GM23338 (cell line): ENCODE measurements around the gene PTPN7. TPM values are rescaled to one million over a fixed set of nuclear protein-coding genes. Genes with fewer than 3 reads are reported as not detected.

Source experiments
- ATAC-seq: fragments of 200-7000 bp; cut with Tn5 transposase; 3 replicates; pipeline ENCODE4 v1.9.1; 2020
- DNase-seq: peaks from one replicate; pipeline ENCODE4 v3.0.0-alpha.2; 2015; ENCODE audit warnings: low spot score
- H2AFZ ChIP-seq: fragments of 200-600 bp; sonication (generic); 2 replicates; pipeline ENCODE4 v1.8.0; 2016; ENCODE audit warnings: antibody characterized with exemption, mild to moderate bottlenecking, moderate library complexity
- H3F3A ChIP-seq: fragments of 200-600 bp; sonication (generic); replicated peaks from 2 replicates; pipeline ENCODE4 v1.8.0; 2017; ENCODE audit warnings: antibody characterized with exemption, mixed run types, low read depth
- H3K27ac ChIP-seq: fragments of 200-600 bp; sonication (generic); 2 replicates; pipeline ENCODE4 v1.6.1; 2016; ENCODE audit warnings: low read depth
- H3K27me3 ChIP-seq: fragments of 200-600 bp; sonication (generic); 2 replicates; pipeline ENCODE4 v1.8.0; 2016; ENCODE audit warnings: mild to moderate bottlenecking, mixed run types, moderate library complexity; ENCODE audit not compliant: insufficient read depth
- H3K36me3 ChIP-seq: fragments of 200-600 bp; sonication (generic); 2 replicates; pipeline ENCODE4 v1.8.0; 2016; ENCODE audit warnings: mild to moderate bottlenecking; ENCODE audit not compliant: insufficient read depth
- H3K4me1 ChIP-seq: fragments of 200-600 bp; sonication (generic); 2 replicates; pipeline ENCODE4 v1.8.0; 2016; ENCODE audit warnings: mild to moderate bottlenecking, moderate library complexity; ENCODE audit not compliant: insufficient read depth
- H3K4me2 ChIP-seq: fragments of 200-600 bp; sonication (generic); 2 replicates; pipeline ENCODE4 v1.7.1; 2017; ENCODE audit warnings: mixed run types
- H3K4me3 ChIP-seq: fragments of 200-600 bp; sonication (generic); 2 replicates; pipeline ENCODE4 v1.6.1; 2016; ENCODE audit warnings: mixed run types
- H3K79me2 ChIP-seq: fragments of 200-600 bp; sonication (generic); replicated peaks from 2 replicates; pipeline ENCODE4 v1.8.0; 2017; ENCODE audit warnings: mild to moderate bottlenecking; ENCODE audit not compliant: insufficient read depth
- H3K9me2 ChIP-seq: fragments of 200-600 bp; sonication (generic); 2 replicates; pipeline ENCODE4 v1.8.0; 2017; ENCODE audit not compliant: insufficient read depth
- H4K20me1 ChIP-seq: fragments of 200-600 bp; sonication (generic); replicated peaks from 2 replicates; pipeline ENCODE4 v1.8.0; 2017; ENCODE audit warnings: mild to moderate bottlenecking; ENCODE audit not compliant: insufficient read depth
- H3K27ac Mint-ChIP-seq: 2 replicates; pipeline ENCODE4 v1.8.0; 2020; ENCODE audit warnings: inconsistent platforms, mild to moderate bottlenecking, moderate library complexity, mixed read lengths
- H3K27me3 Mint-ChIP-seq: 3 replicates; pipeline ENCODE4 v1.8.0; 2022; ENCODE audit warnings: low read depth, mild to moderate bottlenecking, moderate library complexity, mixed read lengths, inconsistent platforms; ENCODE audit not compliant: insufficient read depth, poor library complexity
- H3K36me3 Mint-ChIP-seq: 3 replicates; pipeline ENCODE4 v1.8.0; 2021; ENCODE audit warnings: low read depth, mild to moderate bottlenecking, inconsistent platforms, moderate library complexity, mixed read lengths
- H3K4me1 Mint-ChIP-seq: 3 replicates; pipeline ENCODE4 v1.8.0; 2020; ENCODE audit warnings: mild to moderate bottlenecking, inconsistent platforms, mixed read lengths
- H3K4me3 Mint-ChIP-seq: 3 replicates; pipeline ENCODE4 v1.8.0; 2021; ENCODE audit warnings: moderate library complexity, mild to moderate bottlenecking, inconsistent platforms, mixed read lengths
- H3K9me3 Mint-ChIP-seq: 3 replicates; pipeline ENCODE4 v1.8.0; 2020; ENCODE audit warnings: moderate library complexity, mild to moderate bottlenecking, inconsistent platforms, mixed read lengths
- CREB1 ChIP-seq: fragments of 250-450 bp; sonication (Bioruptor Pico); IDR thresholded peaks from 2 replicates; pipeline ENCODE4 v1.5.0; 2020; ENCODE audit warnings: low read depth, mild to moderate bottlenecking, moderate library complexity
- CTCF ChIP-seq, 2 experiments: fragments of 200-600 bp in 1 of 2; sonication (generic) in 1 of 2; conservative IDR thresholded peaks; 2 replicates each; pipeline versions ENCODE4 v1.5.1 to v1.6.1; 2016 to 2017; ENCODE audit warnings: antibody characterized with exemption in 2 of 2, low read depth in 2 of 2, mild to moderate bottlenecking in 2 of 2, moderate library complexity in 1 of 2
- ETS1 ChIP-seq: IDR thresholded peaks from 2 replicates; pipeline ENCODE4 v1.6.1; 2016; ENCODE audit warnings: antibody characterized with exemption
- EZH2 ChIP-seq: fragments of 200-600 bp; sonication (generic); IDR thresholded peaks from one replicate; pipeline ENCODE4 v1.8.0; 2017; ENCODE audit warnings: antibody characterized with exemption, mild to moderate bottlenecking, low read depth; ENCODE audit not compliant: unreplicated experiment
- JUNB ChIP-seq: IDR thresholded peaks from one replicate; pipeline ENCODE4 v1.6.1; 2016; ENCODE audit warnings: antibody characterized with exemption; ENCODE audit not compliant: unreplicated experiment
- NANOG ChIP-seq: IDR thresholded peaks from 2 replicates; pipeline ENCODE4 v1.6.1; 2016; ENCODE audit warnings: antibody characterized with exemption, borderline replicate concordance
- POLR2AphosphoS5 ChIP-seq: IDR thresholded peaks from 2 replicates; pipeline ENCODE4 v1.6.1; 2016; ENCODE audit warnings: antibody characterized with exemption, low read depth
- REST ChIP-seq: IDR thresholded peaks from one replicate; pipeline ENCODE4 v1.6.1; 2018; ENCODE audit warnings: antibody characterized with exemption; ENCODE audit not compliant: unreplicated experiment
- STAT1 ChIP-seq: IDR thresholded peaks from one replicate; pipeline ENCODE4 v1.6.1; 2016; ENCODE audit warnings: antibody characterized with exemption; ENCODE audit not compliant: unreplicated experiment
- ZNF114 ChIP-seq: fragments of 250-450 bp; sonication (Bioruptor Pico); IDR thresholded peaks from 2 replicates; pipeline ENCODE4 v1.5.0; 2020; ENCODE audit warnings: mild to moderate bottlenecking, moderate library complexity
- ZNF331 ChIP-seq: fragments of 250-450 bp; sonication (Bioruptor Pico); IDR thresholded peaks from 2 replicates; pipeline ENCODE4 v1.5.0; 2020; ENCODE audit warnings: low read depth, mild to moderate bottlenecking, moderate library complexity
- polyA plus RNA-seq: library from polyadenylated mRNA; unstranded; fragments of >200 nt; fragmentation: Nextera tagmentation; extraction: Ambion mirVana; gene quantifications from 2 replicates; pipeline ENCODE4 v1.2.1, GENCODE V29; 2016
- total RNA-seq: library from RNA; depleted of rRNA; stranded (reverse); fragments of >200 nt; shearing (Covaris generic); gene quantifications from 2 replicates; pipeline ENCODE4 v1.2.3, GENCODE V29; 2014

The PTPN7 gene
- total and polyA plus RNA-seq, 2 experiments from 2014 or later, result not detected

GRCh38 chr1:202143768-202144401, 16.5 kb downstream of the PTPN7 start:
- Histone ChIP-seq H3K4me2 (peak overlapping the region; percentile 98), H3K79me2 (peaks cover 49% of the 10 kb centered on the region), H4K20me1 (no peaks in the 10 kb centered on the region; the same call in 1 of the 2 replicates), H3K27ac (no peak overlapping the region), H2AFZ (peak overlapping the region; percentile 81; the same call in 1 of the 2 replicates), H3K27me3 (0 out of 2 replicates have a peak, but pooled peaks cover 7% of the 10 kb centered on the region), H3K4me3 (peak overlapping the region; percentile 93), H3K9me2 (no peaks in the 10 kb centered on the region), H3K36me3 (no peaks in the 10 kb centered on the region), H3K4me1 (peaks cover 15% of the 10 kb centered on the region), H3F3A (0 out of 2 replicates have a peak, but pooled peaks cover 5% of the 10 kb centered on the region)
- peaks cover 9% of the 10 kb centered on the region for H3K27me3 Mint-ChIP-seq
- no peaks in the 10 kb centered on the region for H3K9me3 Mint-ChIP-seq
- peak overlapping the region; percentile 91 for H3K27ac Mint-ChIP-seq
- peak; percentile 79 for ATAC-seq
- DNase-seq, result peak; percentile 73
- TF ChIP-seq ZNF331 (CRISPR knock-in tag), result no peak
- TF ChIP-seq CREB1 (CRISPR knock-in tag), result no peak
- TF ChIP-seq EZH2, result no peak
- TF ChIP-seq NANOG, result no peak
- TF ChIP-seq ETS1, result peak; percentile 61; the same call in 1 of the 2 replicates
- no peak for TF ChIP-seq STAT1
- TF ChIP-seq POLR2AphosphoS5, result peak; percentile 60
- no peaks in the 10 kb centered on the region for H3K36me3 Mint-ChIP-seq
- peak overlapping the region; percentile 92 for H3K4me3 Mint-ChIP-seq
- H3K4me1 Mint-ChIP-seq, result peaks cover 14% of the 10 kb centered on the region

- peaks cover 56% of the 10 kb centered on the region for H3K79me2 ChIP-seq
- H4K20me1 ChIP-seq, result no peaks in the 10 kb centered on the region; the same call in 1 of the 2 replicates
- H3K36me3 ChIP-seq, result no peaks in the 10 kb centered on the region
- no peak for DNase-seq
- H3K4me2 ChIP-seq, result peak overlapping the region; percentile 98
- H3K27ac ChIP-seq, result no peak overlapping the region
- Mint-ChIP-seq H3K9me3 (no peaks in the 10 kb centered on the region), H3K4me1 (peaks cover 20% of the 10 kb centered on the region), H3K27ac (peak overlapping the region; percentile 91), H3K27me3 (peaks cover 9% of the 10 kb centered on the region), H3K4me3 (peak overlapping the region; percentile 92), H3K36me3 (peaks cover 1% of the 10 kb centered on the region; the same call in 1 of the 3 replicates)
- 0 out of 2 replicates have a peak, but pooled peaks cover 5% of the 10 kb centered on the region for H3F3A ChIP-seq
- peaks cover 15% of the 10 kb centered on the region for H3K4me1 ChIP-seq
- ATAC-seq, result peak; percentile 15
- H3K4me3 ChIP-seq, result peak overlapping the region; percentile 93
- no peaks in the 10 kb centered on the region for H3K9me2 ChIP-seq
- peak overlapping the region; percentile 81; the same call in 1 of the 2 replicates for H2AFZ ChIP-seq
- H3K27me3 ChIP-seq, result 0 out of 2 replicates have a peak, but pooled peaks cover 7% of the 10 kb centered on the region
- no peak for TF ChIP-seq ZNF114 (CRISPR knock-in tag)
- TF ChIP-seq ETS1, result no peak
- TF ChIP-seq EZH2, result no peak
- no peak for TF ChIP-seq REST
- TF ChIP-seq JUNB, result no peak
- TF ChIP-seq CTCF (conservative IDR thresholded peaks at IDR 0.05; ENCODE audit: low read depth in 2 of 2), result no peak
Observed at GRCh38 chr1:202143011-202143767, 17.2 kb downstream of the PTPN7 start.
